Measurements from ENCODE around the gene CD300C.
"Not testable (repeated sequence)": the region's sequence is repeated elsewhere in the genome, so short reads cannot be mapped to it uniquely, and the experiment has no call there.

GRCh38 chr17:74558402-74558801 is 12.5 kb upstream of the CD300C start:
- TF ChIP-seq POLR2A, CTCF (IDR thresholded peaks at IDR 0.05): not testable (repeated sequence)
